ENCODE results near the gene CDK8. TPM values are rescaled to one million over a fixed set of nuclear protein-coding genes. Genes with fewer than 3 reads are reported as not detected.

The CDK8 gene
- total and polyA plus RNA-seq, 2 experiments from 2014 or later: 13.6 to 24.0 TPM

DNA sequence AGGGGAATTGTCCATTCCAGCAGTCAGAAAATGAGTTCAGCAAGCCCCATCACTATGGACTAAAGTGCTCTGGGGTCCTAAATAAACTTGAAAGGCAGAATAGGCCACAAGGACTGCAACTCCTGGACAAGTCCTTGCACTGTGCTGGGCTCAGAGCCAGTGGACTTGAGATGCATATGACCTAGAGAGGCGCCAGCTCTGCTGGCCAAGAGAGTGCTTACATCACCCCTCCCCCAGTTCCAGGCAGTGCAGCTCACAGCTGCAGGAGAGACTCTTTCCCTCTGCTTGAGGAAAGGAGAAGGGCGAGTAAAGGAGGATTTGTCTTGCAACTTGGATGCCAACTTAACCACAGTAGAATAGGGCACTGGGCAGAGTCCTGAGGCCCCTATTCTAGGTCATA is 194.1 kb downstream of the CDK8 start:
- H3K36me3 ChIP-seq (ENCODE audit: insufficient read depth): no peaks in the 10 kb centered on the region
- Mint-ChIP-seq H3K27ac (no peak overlapping the region), H3K4me1 (peaks cover 2% of the 10 kb centered on the region; the same call in 1 of the 3 replicates)

More for the DNA sequence above, 194.1 kb downstream of the CDK8 start:
- no peaks in the 10 kb centered on the region for H3K79me2 ChIP-seq (replicated peaks; ENCODE audit: insufficient read depth)
- no peaks in the 10 kb centered on the region for H3F3A ChIP-seq (replicated peaks; ENCODE audit: low read depth)
- no peaks in the 10 kb centered on the region for H3K36me3 Mint-ChIP-seq (ENCODE audit: low read depth)
- peak; percentile 48; the same call in 2 of the 3 replicates for ATAC-seq
- H3K4me2 ChIP-seq: no peak overlapping the region
- H3K4me3 Mint-ChIP-seq: no peak overlapping the region
- no peak for DNase-seq (ENCODE audit: low spot score)
- H3K27me3 Mint-ChIP-seq (ENCODE audit: insufficient read depth, low read depth, poor library complexity): no peaks in the 10 kb centered on the region
- no peaks in the 10 kb centered on the region for H3K27me3 ChIP-seq (ENCODE audit: insufficient read depth)
- TF ChIP-seq, protein P1, sequence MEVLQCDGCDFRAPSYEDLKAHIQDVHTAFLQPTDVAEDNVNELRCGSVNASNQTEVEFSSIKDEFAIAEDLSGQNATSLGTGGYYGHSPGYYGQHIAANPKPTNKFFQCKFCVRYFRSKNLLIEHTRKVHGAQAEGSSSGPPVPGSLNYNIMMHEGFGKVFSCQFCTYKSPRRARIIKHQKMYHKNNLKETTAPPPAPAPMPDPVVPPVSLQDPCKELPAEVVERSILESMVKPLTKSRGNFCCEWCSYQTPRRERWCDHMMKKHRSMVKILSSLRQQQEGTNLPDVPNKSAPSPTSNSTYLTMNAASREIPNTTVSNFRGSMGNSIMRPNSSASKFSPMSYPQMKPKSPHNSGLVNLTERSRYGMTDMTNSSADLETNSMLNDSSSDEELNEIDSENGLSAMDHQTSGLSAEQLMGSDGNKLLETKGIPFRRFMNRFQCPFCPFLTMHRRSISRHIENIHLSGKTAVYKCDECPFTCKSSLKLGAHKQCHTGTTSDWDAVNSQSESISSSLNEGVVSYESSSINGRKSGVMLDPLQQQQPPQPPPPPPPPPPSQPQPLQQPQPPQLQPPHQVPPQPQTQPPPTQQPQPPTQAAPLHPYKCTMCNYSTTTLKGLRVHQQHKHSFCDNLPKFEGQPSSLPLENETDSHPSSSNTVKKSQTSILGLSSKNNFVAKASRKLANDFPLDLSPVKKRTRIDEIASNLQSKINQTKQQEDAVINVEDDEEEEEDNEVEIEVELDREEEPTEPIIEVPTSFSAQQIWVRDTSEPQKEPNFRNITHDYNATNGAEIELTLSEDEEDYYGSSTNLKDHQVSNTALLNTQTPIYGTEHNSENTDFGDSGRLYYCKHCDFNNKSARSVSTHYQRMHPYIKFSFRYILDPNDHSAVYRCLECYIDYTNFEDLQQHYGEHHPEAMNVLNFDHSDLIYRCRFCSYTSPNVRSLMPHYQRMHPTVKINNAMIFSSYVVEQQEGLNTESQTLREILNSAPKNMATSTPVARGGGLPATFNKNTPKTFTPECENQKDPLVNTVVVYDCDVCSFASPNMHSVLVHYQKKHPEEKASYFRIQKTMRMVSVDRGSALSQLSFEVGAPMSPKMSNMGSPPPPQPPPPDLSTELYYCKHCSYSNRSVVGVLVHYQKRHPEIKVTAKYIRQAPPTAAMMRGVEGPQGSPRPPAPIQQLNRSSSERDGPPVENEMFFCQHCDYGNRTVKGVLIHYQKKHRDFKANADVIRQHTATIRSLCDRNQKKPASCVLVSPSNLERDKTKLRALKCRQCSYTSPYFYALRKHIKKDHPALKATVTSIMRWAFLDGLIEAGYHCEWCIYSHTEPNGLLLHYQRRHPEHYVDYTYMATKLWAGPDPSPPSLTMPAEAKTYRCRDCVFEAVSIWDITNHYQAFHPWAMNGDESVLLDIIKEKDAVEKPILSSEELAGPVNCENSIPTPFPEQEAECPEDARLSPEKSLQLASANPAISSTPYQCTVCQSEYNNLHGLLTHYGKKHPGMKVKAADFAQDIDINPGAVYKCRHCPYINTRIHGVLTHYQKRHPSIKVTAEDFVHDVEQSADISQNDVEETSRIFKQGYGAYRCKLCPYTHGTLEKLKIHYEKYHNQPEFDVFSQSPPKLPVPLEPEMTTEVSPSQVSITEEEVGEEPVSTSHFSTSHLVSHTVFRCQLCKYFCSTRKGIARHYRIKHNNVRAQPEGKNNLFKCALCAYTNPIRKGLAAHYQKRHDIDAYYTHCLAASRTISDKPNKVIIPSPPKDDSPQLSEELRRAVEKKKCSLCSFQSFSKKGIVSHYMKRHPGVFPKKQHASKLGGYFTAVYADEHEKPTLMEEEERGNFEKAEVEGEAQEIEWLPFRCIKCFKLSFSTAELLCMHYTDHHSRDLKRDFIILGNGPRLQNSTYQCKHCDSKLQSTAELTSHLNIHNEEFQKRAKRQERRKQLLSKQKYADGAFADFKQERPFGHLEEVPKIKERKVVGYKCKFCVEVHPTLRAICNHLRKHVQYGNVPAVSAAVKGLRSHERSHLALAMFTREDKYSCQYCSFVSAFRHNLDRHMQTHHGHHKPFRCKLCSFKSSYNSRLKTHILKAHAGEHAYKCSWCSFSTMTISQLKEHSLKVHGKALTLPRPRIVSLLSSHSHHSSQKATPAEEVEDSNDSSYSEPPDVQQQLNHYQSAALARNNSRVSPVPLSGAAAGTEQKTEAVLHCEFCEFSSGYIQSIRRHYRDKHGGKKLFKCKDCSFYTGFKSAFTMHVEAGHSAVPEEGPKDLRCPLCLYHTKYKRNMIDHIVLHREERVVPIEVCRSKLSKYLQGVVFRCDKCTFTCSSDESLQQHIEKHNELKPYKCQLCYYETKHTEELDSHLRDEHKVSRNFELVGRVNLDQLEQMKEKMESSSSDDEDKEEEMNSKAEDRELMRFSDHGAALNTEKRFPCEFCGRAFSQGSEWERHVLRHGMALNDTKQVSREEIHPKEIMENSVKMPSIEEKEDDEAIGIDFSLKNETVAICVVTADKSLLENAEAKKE (CRISPR knock-in tag; IDR thresholded peaks at IDR 0.05): no peak
- no peak for TF ChIP-seq JUNB (IDR thresholded peaks at IDR 0.05; ENCODE audit: unreplicated experiment)
- TF ChIP-seq EZH2phosphoT487 (IDR thresholded peaks at IDR 0.05; ENCODE audit: unreplicated experiment): no peak
- TF ChIP-seq CREB1 (CRISPR knock-in tag; IDR thresholded peaks at IDR 0.05; ENCODE audit: low read depth): no peak
- TF ChIP-seq STAT1 (IDR thresholded peaks at IDR 0.05; ENCODE audit: unreplicated experiment): no peak
- no peaks in the 10 kb centered on the region for H3K9me3 Mint-ChIP-seq
- H3K27ac ChIP-seq (ENCODE audit: low read depth): no peak overlapping the region
- H3K4me1 ChIP-seq (ENCODE audit: insufficient read depth): no peaks in the 10 kb centered on the region
- no peak overlapping the region for H3K4me3 ChIP-seq
- no peaks in the 10 kb centered on the region for H4K20me1 ChIP-seq (replicated peaks; ENCODE audit: insufficient read depth)
- H3K9me2 ChIP-seq (ENCODE audit: insufficient read depth): peaks cover 6% of the 10 kb centered on the region; the same call in 1 of the 2 replicates
- H2AFZ ChIP-seq: no peak overlapping the region; the same call in 1 of the 2 replicates

Measured in GM23338 (cell line).